Ovary (tissue), 3 donors: Measurements from ENCODE around the gene CTSV.
"Not testable (repeated sequence)": the region's sequence is repeated elsewhere in the genome, so short reads cannot be mapped to it uniquely, and the experiment has no call there.

Experiments used
- CTCF ChIP-seq, 3 donors: fragments of 450-650 bp in 2 of 3; fragments of 200-600 bp in 1 of 3; IDR thresholded peaks; one replicate each; pipeline versions ENCODE4 v1.5.1 to v1.8.0; 2016 to 2022; ENCODE audit warnings: antibody characterized with exemption in 3 of 3, mild to moderate bottlenecking in 1 of 3
- POLR2A ChIP-seq: fragments of 450-650 bp; IDR thresholded peaks from one replicate; pipeline ENCODE4 v1.6.1; 2017; ENCODE audit warnings: antibody characterized with exemption, mild to moderate bottlenecking, moderate library complexity
- donor health status: DM: no; HTN: no; CAD: no.

GRCh38 chr9:97023505-97023904 is 15.4 kb downstream of the CTSV start:
- not testable (repeated sequence) for TF ChIP-seq POLR2A; CTCF (IDR thresholded peaks at IDR 0.05)
